SK-N-DZ (cell line): Measurements from ENCODE around the gene HADHA.
"Not testable (repeated sequence)": the region's sequence is repeated elsewhere in the genome, so short reads cannot be mapped to it uniquely, and the experiment has no call there.

Experiments used
- DNase-seq: peaks from one replicate; pipeline ENCODE4 v3.0.0-alpha.2; 2015; ENCODE audit warnings: low spot score

The HADHA gene

GRCh38 chr2:26174691-26175465 lies 69.6 kb downstream of the HADHA start:
- no peak for DNase-seq

GRCh38 chr2:26173776-26174482 lies 70.5 kb downstream of the HADHA start:
- DNase-seq: no peak

GRCh38 chr2:26172871-26173775 lies 71.3 kb downstream of the HADHA start, which contains the start of gene GAREM2:
GAREM2 (plus strand) TSS chr2:26173088; CDS start chr2:26173221, 133 bp downstream.
- DNase-seq: no peak

- peak; percentile 31 for DNase-seq
Observed at GRCh38 chr2:26172189-26172870, 72.1 kb downstream of the HADHA start.

GRCh38 chr2:26170795-26171194 lies 73.6 kb downstream of the HADHA start:
- no peak for DNase-seq

- peak; percentile 31 for DNase-seq
Observed at GRCh38 chr2:26169681-26170414, 74.6 kb downstream of the HADHA start.

- DNase-seq: no peak
Observed at GRCh38 chr2:26169226-26169625, 75.2 kb downstream of the HADHA start.

- no peak for DNase-seq
Observed at GRCh38 chr2:26168785-26169184, 75.6 kb downstream of the HADHA start.

- not testable (repeated sequence) for DNase-seq
Observed at GRCh38 chr2:26166541-26166940, 77.9 kb downstream of the HADHA start.

- no peak for DNase-seq
Observed at GRCh38 chr2:26165403-26165802, 79.0 kb downstream of the HADHA start.

GRCh38 chr2:26164641-26165211 lies 79.7 kb downstream of the HADHA start:
- DNase-seq: no peak

- no peak for DNase-seq
Observed at GRCh38 chr2:26164231-26164630, 80.2 kb downstream of the HADHA start.

- DNase-seq: no peak
Observed at GRCh38 chr2:26162963-26163362, 81.5 kb downstream of the HADHA start.

GRCh38 chr2:26161926-26162325 lies 82.5 kb downstream of the HADHA start:
- no peak for DNase-seq

GRCh38 chr2:26157580-26157979 lies 86.9 kb downstream of the HADHA start:
- DNase-seq: no peak

GRCh38 chr2:26150243-26150642 lies 94.2 kb downstream of the HADHA start:
- no peak for DNase-seq

- DNase-seq: no peak
Observed at GRCh38 chr2:26148501-26148900, 95.9 kb downstream of the HADHA start.

- DNase-seq: peak; percentile 60
Observed at GRCh38 chr2:26144953-26145680, 99.3 kb downstream of the HADHA start.

- DNase-seq: no peak
Observed at GRCh38 chr2:26144031-26144430, 100.4 kb downstream of the HADHA start.
